ENCODE measurements around the gene CCDC142.

DNA sequence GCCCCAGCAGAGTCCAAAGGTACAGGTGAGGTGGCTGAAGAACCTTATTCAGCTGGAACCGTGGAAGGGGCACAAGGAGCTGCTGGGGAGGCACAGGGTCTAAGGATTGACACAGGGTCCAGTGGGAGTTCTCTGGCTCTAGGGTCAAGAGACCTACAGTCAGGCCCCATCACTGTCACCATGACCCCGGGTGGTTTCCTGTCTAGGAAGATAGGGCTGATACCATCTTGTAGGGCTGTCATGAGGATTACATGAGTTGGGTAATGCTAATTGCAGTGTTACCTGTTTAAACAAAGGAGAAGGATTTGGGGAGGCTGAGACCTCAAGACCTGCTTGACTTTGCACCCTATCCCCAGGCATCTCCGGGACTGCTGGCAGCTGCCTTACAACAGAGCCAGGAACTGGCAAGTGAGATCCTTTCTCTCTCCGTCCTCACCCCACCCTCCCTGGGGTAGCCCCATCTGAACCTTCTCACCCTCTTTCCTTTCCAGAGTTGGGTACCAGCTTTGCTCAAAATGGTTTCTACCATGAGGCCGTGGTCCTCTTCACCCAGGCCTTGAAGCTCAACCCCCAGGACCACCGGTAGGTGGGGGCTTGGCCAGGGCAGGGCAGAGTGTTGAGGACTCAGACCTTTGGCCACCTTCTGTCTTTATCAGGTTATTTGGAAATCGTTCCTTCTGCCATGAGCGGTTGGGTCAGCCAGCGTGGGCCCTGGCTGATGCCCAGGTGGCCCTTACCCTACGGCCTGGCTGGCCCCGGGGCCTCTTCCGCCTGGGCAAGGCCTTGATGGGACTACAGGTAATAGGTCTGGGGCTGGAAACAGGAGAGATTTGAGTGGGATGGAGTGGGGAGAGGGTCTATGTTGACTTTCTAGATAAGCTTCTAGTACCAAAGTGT is 9.1 kb upstream of the CCDC142 start:
- TF ChIP-seq SMC3 (conservative IDR thresholded peaks at IDR 0.05; ENCODE audit: insufficient read depth, low read depth, low read length) (no peak), PHB (CRISPR knock-in tag; IDR thresholded peaks at IDR 0.05) (no peak)

All from K562 (cell line).